H1 (cell line): ENCODE results near the gene FHIT. TPM values are rescaled to one million over a fixed set of nuclear protein-coding genes. Genes with fewer than 3 reads are reported as not detected.
"Not testable (repeated sequence)": the region's sequence is repeated elsewhere in the genome, so short reads cannot be mapped to it uniquely, and the experiment has no call there.

Experiments
- CTCF ChIA-PET: fragments of 300-600 bp; sonication (Branson Sonifier 250); formaldehyde crosslinking; loops from one replicate; lab custom pipeline; 2021; ENCODE audit not compliant: partially characterized antibody; lab: Charles Lee
- POLR2A ChIA-PET: fragments of 300-600 bp; sonication (Branson Sonifier 250); formaldehyde crosslinking; loops from one replicate; lab custom pipeline; 2021; ENCODE audit warnings: inconsistent platforms; ENCODE audit not compliant: partially characterized antibody; lab: Charles Lee
- DNase-seq, 2 experiments: peaks; one replicate each; pipeline versions ENCODE4 v3.0.0 to v3.0.0-alpha.2; 2010 to 2022; ENCODE audit warnings: low spot score in 2 of 2, low read depth in 1 of 2, mixed read lengths in 1 of 2
- FAIRE-seq: peaks from 2 replicates; lab custom pipeline; 2011; peaks lifted over from hg19 to GRCh38; lab: Jason Lieb, UNC
- H2AFZ ChIP-seq: 2 replicates; pipeline ENCODE4 v1.8.1; 2012; ENCODE audit warnings: low read length, inconsistent platforms
- H2AK5ac ChIP-seq: 2 replicates; pipeline ENCODE4 v1.6.1; 2013; ENCODE audit warnings: low read depth, low read length
- H2BK120ac ChIP-seq: replicated peaks from 2 replicates; pipeline ENCODE3; 2013; ENCODE audit warnings: low read depth, low read length, inconsistent platforms
- H2BK12ac ChIP-seq: 2 replicates; pipeline ENCODE4 v1.6.1; 2013; ENCODE audit warnings: low read depth, low read length
- H2BK15ac ChIP-seq: 2 replicates; pipeline ENCODE4 v1.6.1; 2013; ENCODE audit warnings: low read length
- H2BK20ac ChIP-seq: 2 replicates; pipeline ENCODE4 v1.6.1; 2013; ENCODE audit warnings: low read length
- H2BK5ac ChIP-seq: 2 replicates; pipeline ENCODE4 v1.6.1; 2013; ENCODE audit warnings: low read depth, low read length
- H3K14ac ChIP-seq: 2 replicates; pipeline ENCODE4 v1.6.1; 2013; ENCODE audit warnings: inconsistent platforms; ENCODE audit not compliant: insufficient read length
- H3K18ac ChIP-seq: 2 replicates; pipeline ENCODE4 v1.6.1; 2013; ENCODE audit warnings: low read length; ENCODE audit errors: extremely low read depth
- H3K23ac ChIP-seq: 2 replicates; pipeline ENCODE4 v1.6.1; 2013; ENCODE audit warnings: inconsistent platforms; ENCODE audit not compliant: insufficient read length
- H3K23me2 ChIP-seq: 2 replicates; pipeline ENCODE4 v1.6.1; 2013; ENCODE audit warnings: low read depth, low read length
- H3K27ac ChIP-seq: 2 replicates; pipeline ENCODE4 v1.6.1; 2011; ENCODE audit warnings: low read depth, low read length, inconsistent platforms
- H3K27me3 ChIP-seq, 4 experiments: replicated peaks in 1 of 4; 1 replicate in 1 of 4; 2 replicates in 3 of 4; pipeline versions ENCODE4 v1.6.1 to v1.8.1; 2011 to 2013; ENCODE audit warnings: low read length in 3 of 4, mild to moderate bottlenecking in 3 of 4, inconsistent platforms in 2 of 4, mixed read lengths in 2 of 4, moderate library complexity in 1 of 4; ENCODE audit not compliant: control insufficient read depth in 3 of 4, insufficient read depth in 3 of 4; ENCODE audit errors: extremely low read depth in 1 of 4
- H3K36me3 ChIP-seq, 4 experiments: 2 replicates each; pipeline versions ENCODE4 v1.6.1 to v1.8.1; 2011 to 2013; ENCODE audit warnings: mild to moderate bottlenecking in 4 of 4, low read length in 3 of 4, moderate library complexity in 2 of 4, control low read depth in 1 of 4, inconsistent platforms in 1 of 4; ENCODE audit not compliant: insufficient read depth in 4 of 4, control insufficient read depth in 2 of 4
- H3K4ac ChIP-seq: replicated peaks from 2 replicates; pipeline ENCODE3; 2013; ENCODE audit warnings: low read length, low read depth, mixed read lengths, inconsistent platforms; ENCODE audit not compliant: insufficient read length
- H3K4me1 ChIP-seq, 4 experiments: replicated peaks in 1 of 4; 1 replicate in 1 of 4; 2 replicates in 3 of 4; pipeline versions ENCODE4 v1.6.1 to v1.8.1; 2011 to 2013; ENCODE audit warnings: low read length in 3 of 4, inconsistent platforms in 2 of 4, mixed read lengths in 1 of 4; ENCODE audit not compliant: insufficient read depth in 4 of 4, control insufficient read depth in 3 of 4
- H3K4me2 ChIP-seq, 2 experiments: 2 replicates each; pipeline versions ENCODE4 v1.6.1 to v1.8.1; 2011 to 2013; ENCODE audit warnings: low read depth in 2 of 2, low read length in 2 of 2, control low read depth in 1 of 2, inconsistent platforms in 1 of 2, mild to moderate bottlenecking in 1 of 2; ENCODE audit not compliant: insufficient read depth in 1 of 2
- H3K4me3 ChIP-seq, 4 experiments: fragments of 200-600, 300-600 bp in 1 of 4; sonication (generic), shearing (Covaris generic), sonication (Bioruptor Twin) in 1 of 4; 2 replicates each; pipeline versions ENCODE4 v1.5.1 to v1.8.1; 2011 to 2016; ENCODE audit warnings: low read length in 4 of 4, low read depth in 3 of 4, control low read depth in 2 of 4, inconsistent platforms in 2 of 4, mild to moderate bottlenecking in 2 of 4, mixed read lengths in 1 of 4, moderate library complexity in 1 of 4; ENCODE audit not compliant: insufficient read depth in 2 of 4; ENCODE audit errors: extremely low read depth in 1 of 4
- H3K56ac ChIP-seq: replicated peaks from 2 replicates; pipeline ENCODE3; 2013; ENCODE audit warnings: low read depth, mild to moderate bottlenecking, mixed read lengths, low read length, inconsistent platforms; ENCODE audit not compliant: insufficient read length
- H3K79me1 ChIP-seq: 2 replicates; pipeline ENCODE4 v1.6.1; 2013; ENCODE audit warnings: low read depth, low read length, control low read depth
- H3K79me2 ChIP-seq, 2 experiments: 2 replicates each; pipeline versions ENCODE4 v1.6.1 to v1.8.1; 2012 to 2013; ENCODE audit warnings: low read length in 2 of 2, mild to moderate bottlenecking in 2 of 2, inconsistent platforms in 1 of 2; ENCODE audit not compliant: insufficient read depth in 2 of 2, control insufficient read depth in 1 of 2
- H3K9ac ChIP-seq, 4 experiments: replicated peaks in 1 of 4; 1 replicate in 1 of 4; 2 replicates in 3 of 4; pipeline versions ENCODE4 v1.6.1 to v1.8.1; 2011 to 2013; ENCODE audit warnings: low read depth in 3 of 4, low read length in 3 of 4, control low read depth in 2 of 4, mild to moderate bottlenecking in 2 of 4, moderate library complexity in 2 of 4, inconsistent platforms in 1 of 4; ENCODE audit errors: extremely low read depth in 1 of 4
- H3K9me3 ChIP-seq, 2 experiments: 2 replicates each; pipeline versions ENCODE4 v1.6.1 to v1.8.1; 2012 to 2013; ENCODE audit warnings: mild to moderate bottlenecking in 2 of 2, moderate library complexity in 2 of 2, control low read depth in 1 of 2, inconsistent platforms in 1 of 2, low read depth in 1 of 2, low read length in 1 of 2, mixed read lengths in 1 of 2; ENCODE audit not compliant: insufficient read depth in 2 of 2
- H4K20me1 ChIP-seq, 2 experiments: replicated peaks in 1 of 2; 2 replicates each; pipeline versions ENCODE3 to v1.8.1; 2011 to 2013; ENCODE audit warnings: inconsistent platforms in 2 of 2, low read length in 2 of 2, mild to moderate bottlenecking in 1 of 2; ENCODE audit not compliant: insufficient read depth in 2 of 2, control insufficient read depth in 1 of 2
- H4K5ac ChIP-seq: 2 replicates; pipeline ENCODE4 v1.6.1; 2013; ENCODE audit warnings: low read length, low read depth, mixed read lengths, inconsistent platforms; ENCODE audit not compliant: insufficient read length
- H4K8ac ChIP-seq: 2 replicates; pipeline ENCODE4 v1.8.0; 2013; ENCODE audit warnings: mild to moderate bottlenecking, moderate library complexity, low read length, inconsistent platforms; ENCODE audit not compliant: insufficient read depth; ENCODE audit errors: extremely low read depth
- H4K91ac ChIP-seq: replicated peaks from 2 replicates; pipeline ENCODE3; 2013; ENCODE audit warnings: low read length, mixed read lengths, inconsistent platforms; ENCODE audit not compliant: insufficient read length
- WGBS, 2 experiments: shearing (Covaris generic) in 1 of 2; methylation state at CpG; one replicate each; pipeline versions ENCODE4 v1.1.6 to v1.1.7; 2013 to 2015; ENCODE audit warnings: low lambda C conversion rate in 2 of 2, mixed read lengths in 2 of 2, inconsistent platforms in 1 of 2, low coverage in 1 of 2, missing lambda C conversion rate in 1 of 2; ENCODE audit not compliant: insufficient replicate concordance in 2 of 2, insufficient coverage in 1 of 2, insufficient read length in 1 of 2; ENCODE audit errors: extremely low coverage in 1 of 2, missing lambda C conversion rate in 1 of 2; 5-methylcytosine and 5-hydroxymethylcytosine counted together
- polyA plus RNA-seq, 7 experiments: library from polyadenylated mRNA; depleted of rRNA in 3 of 7; stranded (reverse) in 5 of 7; unstranded in 2 of 7; fragments of >200 nt in 5 of 7; fragments of 200-250 nt in 2 of 7; gene quantifications; 1 replicate in 5 of 7; 2 replicates in 1 of 7; 4 replicates in 1 of 7; pipeline versions ENCODE4 v1.2.1 to v1.2.3, GENCODE V29; 2011 to 2013; ENCODE audit warnings: missing spikeins in 2 of 7, mixed read lengths in 2 of 7
- total RNA-seq: library from RNA; stranded (reverse); fragmentation: NEBNext Ultra II Directional; extraction: Animal tissue kit (Norgen Biotek cat#: 25700); gene quantifications from 2 replicates; pipeline ENCODE4 v1.2.1, GENCODE V29; 2021

Gene FHIT
- total and polyA plus RNA-seq, 2 of the 8 experiments (the other 6 are each of a cell fraction or from before 2014, with no cell fraction given): 1.2 to 3.2 TPM

DNA sequence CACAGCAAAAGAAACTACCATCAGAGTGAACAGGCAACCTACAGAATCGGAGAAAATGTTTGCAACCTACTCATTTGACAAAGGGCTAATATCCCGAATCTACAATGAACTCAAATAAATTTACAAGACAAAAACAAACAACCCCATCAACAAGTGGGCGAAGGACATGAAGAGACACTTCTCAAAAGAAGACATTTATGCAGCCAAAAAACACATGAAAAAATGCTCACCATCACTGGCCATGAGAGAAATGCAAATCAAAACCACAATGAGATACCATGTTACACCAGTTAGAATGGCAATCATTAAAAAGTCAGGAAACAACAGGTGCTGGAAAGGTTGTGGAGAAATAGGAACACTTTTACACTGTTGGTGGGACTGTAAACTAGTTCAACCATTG, 35.1 kb downstream of the FHIT start:
- CTCF ChIA-PET: not testable (repeated sequence)

More for the DNA sequence above, 35.1 kb downstream of the FHIT start:
- H3K27ac ChIP-seq, H2BK5ac ChIP-seq, H2BK15ac ChIP-seq, H3K79me1 ChIP-seq, H4K20me1 ChIP-seq, H3K4ac ChIP-seq, H3K4me1 ChIP-seq, H3K36me3 ChIP-seq, H3K79me2 ChIP-seq, H3K9me3 ChIP-seq, H3K56ac ChIP-seq, H2AK5ac ChIP-seq, H3K4me3 ChIP-seq, H3K4me2 ChIP-seq, H4K8ac ChIP-seq, H3K18ac ChIP-seq, DNase-seq, H3K27me3 ChIP-seq, H2BK120ac ChIP-seq, POLR2A ChIA-PET, H4K91ac ChIP-seq, H2AFZ ChIP-seq, H4K5ac ChIP-seq, H3K23ac ChIP-seq, H3K9ac ChIP-seq, FAIRE-seq, H3K14ac ChIP-seq, H2BK20ac ChIP-seq, H2BK12ac ChIP-seq, H3K23me2 ChIP-seq: not testable (repeated sequence)
- 88% methylated on average over 3 of the region's 3 CpGs; no CpG with 5 or more reads in 1 of the 2 experiments for WGBS, 2 experiments
